Naive thymus-derived CD4-positive, alpha-beta T cell (primary cell): ENCODE results near the gene MRPS12. TPM values are rescaled to one million over a fixed set of nuclear protein-coding genes. Genes with fewer than 3 reads are reported as not detected.
A peak's percentile ranks its signal among the peaks of the same experiment; 100 is the strongest.
"Not testable (repeated sequence)": the region's sequence is repeated elsewhere in the genome, so short reads cannot be mapped to it uniquely, and the experiment has no call there.

Experiments
- ATAC-seq: fragments of 150-1000 bp; cut with Tn5 transposase; 2 replicates; pipeline ENCODE4 v1.10.0; 2021; ENCODE audit warnings: mild to moderate bottlenecking, moderate library complexity
- CTCF ChIA-PET: fragments of 350-600 bp; sonication (Branson Sonifier 250); formaldehyde crosslinking; loops from one replicate; lab custom pipeline; 2021; ENCODE audit warnings: antibody characterized with exemption; lab: Charles Lee
- POLR2A ChIA-PET: fragments of 350-600 bp; sonication (Branson Sonifier 250); formaldehyde crosslinking; loops from one replicate; lab custom pipeline; 2021; ENCODE audit warnings: antibody characterized with exemption, inconsistent platforms; lab: Charles Lee
- DNase-seq, 9 donors: peaks; one replicate each; pipeline versions ENCODE4 v3.0.0 to v3.0.0-alpha.2; 2020 to 2022; ENCODE audit warnings: mixed read lengths in 1 of 9
- H3K27ac ChIP-seq: one replicate; pipeline ENCODE4 v1.7.0; 2013; ENCODE audit warnings: mild to moderate bottlenecking, low read depth, low read length, moderate library complexity
- H3K27me3 ChIP-seq, 2 donors: one replicate each; pipeline ENCODE4 v1.7.0; 2013; ENCODE audit warnings: low read length in 2 of 2, mild to moderate bottlenecking in 2 of 2, moderate library complexity in 2 of 2; ENCODE audit not compliant: control insufficient read depth in 2 of 2, insufficient read depth in 2 of 2
- H3K36me3 ChIP-seq, 3 experiments: 1 replicate in 2 of 3; 2 replicates in 1 of 3; pipeline ENCODE4 v1.7.0; 2013; ENCODE audit warnings: low read length in 3 of 3, mild to moderate bottlenecking in 3 of 3, moderate library complexity in 1 of 3; ENCODE audit not compliant: insufficient read depth in 3 of 3, control insufficient read depth in 2 of 3
- H3K4me1 ChIP-seq, 2 donors: one replicate each; pipeline ENCODE4 v1.7.0; 2013; ENCODE audit warnings: low read length in 2 of 2, mild to moderate bottlenecking in 2 of 2, moderate library complexity in 1 of 2; ENCODE audit not compliant: control insufficient read depth in 2 of 2, insufficient read depth in 2 of 2
- H3K4me3 ChIP-seq: 2 replicates; pipeline ENCODE4 v1.7.0; 2013; ENCODE audit warnings: mild to moderate bottlenecking, low read length
- H3K9me3 ChIP-seq, 3 experiments: 1 replicate in 2 of 3; 2 replicates in 1 of 3; pipeline ENCODE4 v1.7.0; 2013; ENCODE audit warnings: low read length in 3 of 3; ENCODE audit not compliant: control insufficient read depth in 2 of 3
- H3K27ac Mint-ChIP-seq, 9 donors: one replicate each; pipeline ENCODE4 v1.8.0; 2020 to 2022; ENCODE audit warnings: mixed read lengths in 9 of 9, mild to moderate bottlenecking in 8 of 9, moderate library complexity in 5 of 9, inconsistent platforms in 2 of 9
- H3K27me3 Mint-ChIP-seq, 5 donors: one replicate each; pipeline ENCODE4 v1.8.0; 2021 to 2022; ENCODE audit warnings: mixed read lengths in 5 of 5, mild to moderate bottlenecking in 1 of 5
- H3K36me3 Mint-ChIP-seq, 5 donors: one replicate each; pipeline ENCODE4 v1.8.0; 2020 to 2022; ENCODE audit warnings: mixed read lengths in 5 of 5, mild to moderate bottlenecking in 3 of 5, inconsistent platforms in 1 of 5
- H3K4me1 Mint-ChIP-seq, 7 donors: one replicate each; pipeline ENCODE4 v1.8.0; 2020 to 2022; ENCODE audit warnings: mixed read lengths in 7 of 7, mild to moderate bottlenecking in 3 of 7, inconsistent platforms in 1 of 7
- H3K4me3 Mint-ChIP-seq, 10 donors: one replicate each; pipeline ENCODE4 v1.8.0; 2020 to 2022; ENCODE audit warnings: mild to moderate bottlenecking in 10 of 10, mixed read lengths in 10 of 10, moderate library complexity in 6 of 10, inconsistent platforms in 2 of 10
- H3K9me3 Mint-ChIP-seq, 11 donors: one replicate each; pipeline ENCODE4 v1.8.0; 2020 to 2022; ENCODE audit warnings: mixed read lengths in 11 of 11, mild to moderate bottlenecking in 4 of 11, inconsistent platforms in 1 of 11, moderate library complexity in 1 of 11
- intact Hi-C, 2 donors: fragments of 100-400 bp; cut with micrococcal nuclease; formaldehyde crosslinking; loops; one replicate each; pipeline ENCODE4 v1.15.1; 2023
- polyA plus RNA-seq, 2 donors: library from polyadenylated mRNA; unstranded; fragments of 300-500 nt; fragmentation: Illumina TruSeq; gene quantifications; one replicate each; pipeline ENCODE4 v1.2.3, GENCODE V29; 2021
- total RNA-seq, 6 experiments: library from RNA in 5 of 6; stranded (reverse) in 5 of 6; gene quantifications; 1 replicate in 5 of 6; 2 replicates in 1 of 6; pipeline ENCODE4 v1.2.3 and lab custom pipeline; 2021 to 2026

MRPS12 gene
- total and polyA plus RNA-seq, 7 experiments from 2014 or later, result 14.0 to 93.4 (median 23.3) TPM

DNA sequence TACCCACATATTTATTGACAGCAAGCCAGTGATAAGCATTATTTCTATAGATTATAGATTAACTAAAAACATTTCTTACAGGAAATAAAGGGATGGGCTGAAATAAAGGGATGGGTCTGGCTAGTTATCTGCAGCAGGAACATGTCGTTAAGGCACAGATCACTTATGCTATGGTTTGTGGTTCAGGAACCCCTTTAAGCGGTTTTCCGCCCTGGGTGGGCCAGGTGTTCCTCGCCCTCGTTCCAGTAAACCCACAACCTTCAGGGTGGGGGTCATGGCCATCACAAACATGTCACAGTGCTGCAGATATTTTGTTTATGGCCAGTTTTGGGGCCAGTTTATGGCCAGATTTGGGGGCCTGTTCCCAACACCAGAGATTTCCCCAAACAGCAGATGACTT lies 10.7 kb downstream of the MRPS12 start:
- CTCF ChIA-PET, result interaction anchor here (1.7 kb wide), 1 partner anchor 10 kb away, joined by 4 read pairs; no protein-coding TSS in a partner anchor

GRCh38 chr19:38941979-38942378 lies 11.2 kb downstream of the MRPS12 start:
- H3K4me3 Mint-ChIP-seq, result peak overlapping the region in 1 of 10 donors; percentile 19
- intact Hi-C loops, result no loop called here
- no peaks in the 10 kb centered on the region for H3K36me3 ChIP-seq

More for the DNA sequence above, 10.7 kb downstream of the MRPS12 start:
- peak overlapping the region in 1 of 9 donors; percentile 55 for H3K27ac Mint-ChIP-seq
- H3K36me3 Mint-ChIP-seq, H3K9me3 Mint-ChIP-seq, DNase-seq, ATAC-seq, H3K27ac ChIP-seq, POLR2A ChIA-PET, H3K4me1 ChIP-seq, H3K9me3 ChIP-seq, H3K36me3 ChIP-seq, H3K27me3 ChIP-seq, H3K4me3 ChIP-seq, intact Hi-C loops: not testable (repeated sequence)
- peaks cover 4 to 25% (median 5%) of the 10 kb centered on the region in 5 donors for H3K27me3 Mint-ChIP-seq
- H3K4me1 Mint-ChIP-seq, result peaks cover 0 to 21% (median 6%) of the 10 kb centered on the region in 7 donors
- peak overlapping the region in 2 of 10 donors; percentile 19 to 37 for H3K4me3 Mint-ChIP-seq

DNA sequence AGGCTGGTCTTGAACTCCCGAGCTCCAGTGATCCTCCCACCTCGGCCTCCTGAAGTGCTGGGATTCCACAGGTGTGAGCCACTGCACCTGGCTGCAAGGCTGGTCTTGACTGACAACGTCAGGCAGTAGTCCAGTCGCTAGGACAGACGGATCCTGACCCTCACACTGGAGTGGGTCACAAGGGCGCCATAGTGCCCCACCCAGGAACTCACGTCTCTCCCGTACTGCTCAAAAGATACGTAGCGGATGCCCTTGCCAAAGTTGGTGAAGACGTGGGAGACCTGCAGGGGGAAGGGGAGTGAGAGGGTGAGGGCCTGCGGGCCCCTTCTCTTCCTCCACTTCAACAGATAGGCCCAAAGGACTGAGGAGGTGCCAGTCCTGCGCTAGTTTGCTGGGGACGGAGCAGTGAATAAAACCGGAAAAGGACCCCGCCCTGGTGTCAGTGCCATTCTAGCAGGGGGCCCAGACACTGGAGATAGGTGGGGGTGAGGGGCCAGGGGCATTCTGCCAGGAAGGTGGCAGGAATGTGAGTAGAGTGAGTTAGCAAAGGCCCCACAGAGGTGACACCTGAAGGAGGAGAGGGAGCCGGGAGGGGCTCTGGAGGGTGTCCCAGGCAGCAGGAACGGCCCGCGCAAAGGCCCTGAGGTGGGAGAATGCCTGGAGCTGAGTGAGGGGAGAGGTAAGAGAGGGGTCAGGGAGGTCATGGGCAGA lies 11.9 kb downstream of the MRPS12 start:
- ChIA-PET CTCF (no interaction called here), POLR2A (no interaction called here)
- Histone ChIP-seq H3K36me3 (no peaks in the 10 kb centered on the region), H3K27me3 (no peaks in the 10 kb centered on the region), H3K4me3 (no peak overlapping the region), H3K27ac (no peak overlapping the region), H3K9me3 (no peaks in the 10 kb centered on the region), H3K4me1 (no peaks in the 10 kb centered on the region)
- H3K9me3 Mint-ChIP-seq, result peaks cover 0 to 2% (median 0%) of the 10 kb centered on the region in 11 donors
- peaks cover 4 to 25% (median 5%) of the 10 kb centered on the region in 5 donors for H3K27me3 Mint-ChIP-seq
- intact Hi-C loops, result no loop called here
- H3K27ac Mint-ChIP-seq, result no peak overlapping the region
- peaks cover 0 to 21% (median 6%) of the 10 kb centered on the region in 7 donors for H3K4me1 Mint-ChIP-seq
- no peak overlapping the region for H3K4me3 Mint-ChIP-seq
- DNase-seq (no peak), ATAC-seq (no peak)
- no peaks in the 10 kb centered on the region for H3K36me3 Mint-ChIP-seq

More at GRCh38 chr19:38941979-38942378, 11.2 kb downstream of the MRPS12 start:
- H3K9me3 ChIP-seq, result no peaks in the 10 kb centered on the region
- peaks cover 4 to 25% (median 5%) of the 10 kb centered on the region in 5 donors for H3K27me3 Mint-ChIP-seq
- H3K9me3 Mint-ChIP-seq, result peaks cover 0 to 2% (median 0%) of the 10 kb centered on the region in 11 donors
- no peaks in the 10 kb centered on the region for H3K4me1 ChIP-seq
- H3K4me1 Mint-ChIP-seq, result peaks cover 0 to 21% (median 6%) of the 10 kb centered on the region in 7 donors
- no peak overlapping the region for H3K4me3 ChIP-seq
- peak overlapping the region in 1 of 9 donors; percentile 55 for H3K27ac Mint-ChIP-seq
- ATAC-seq (no peak), DNase-seq (no peak)
- CTCF ChIA-PET, result no interaction called here
- H3K27me3 ChIP-seq, result no peaks in the 10 kb centered on the region
- H3K27ac ChIP-seq, result no peak overlapping the region
- H3K36me3 Mint-ChIP-seq, result no peaks in the 10 kb centered on the region
- POLR2A ChIA-PET, result no interaction called here

DNA sequence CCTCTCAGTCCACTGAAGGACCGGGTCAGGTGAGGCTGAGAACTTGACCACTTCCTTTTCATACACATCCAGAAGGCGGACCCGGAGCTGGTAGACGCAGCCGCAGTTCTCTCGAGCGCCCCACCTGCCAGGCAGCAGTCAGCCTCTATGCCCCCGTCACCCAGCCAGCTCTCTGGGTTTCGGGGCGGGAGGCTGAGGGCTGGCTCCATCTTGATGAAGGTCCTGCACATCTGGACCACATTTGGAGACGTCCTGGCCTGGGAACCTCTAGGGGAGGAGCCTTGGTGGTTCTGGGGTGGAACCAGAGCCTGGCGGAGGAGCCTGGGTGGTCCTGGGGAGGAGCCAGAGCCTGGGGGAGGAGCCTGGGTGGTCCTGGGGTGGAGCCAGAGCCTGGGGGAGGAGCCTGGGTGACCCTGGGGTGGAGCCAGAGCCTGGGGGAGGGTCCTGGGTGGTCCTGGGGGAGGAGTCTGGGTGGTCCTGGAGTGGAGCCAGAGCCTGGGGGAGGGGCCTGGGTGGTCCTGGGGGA lies 14.3 kb downstream of the MRPS12 start:
- DNase-seq, result no peak
- H3K27ac ChIP-seq, result no peak overlapping the region
- intact Hi-C loops, result no loop called here
- ChIA-PET CTCF (interaction anchor here (1.4 kb wide), 1 partner anchor 15 kb away, joined by 4 read pairs; the partner anchor contains the start of genes MRPS12 and SARS2), POLR2A (no interaction called here)
- Mint-ChIP-seq H3K9me3 (peaks cover 0 to 2% (median 0%) of the 10 kb centered on the region in 11 donors), H3K27ac (no peak overlapping the region), H3K4me1 (peaks cover 3 to 27% (median 11%) of the 10 kb centered on the region in 7 donors), H3K27me3 (peaks cover 4 to 26% (median 6%) of the 10 kb centered on the region in 5 donors), H3K36me3 (no peaks in the 10 kb centered on the region), H3K4me3 (no peak overlapping the region)
- H3K36me3 ChIP-seq, result no peaks in the 10 kb centered on the region
- no peaks in the 10 kb centered on the region for H3K9me3 ChIP-seq
- H3K4me3 ChIP-seq, result no peak overlapping the region
- ATAC-seq, result no peak
- no peaks in the 10 kb centered on the region for H3K27me3 ChIP-seq
- H3K4me1 ChIP-seq, result no peaks in the 10 kb centered on the region

DNA sequence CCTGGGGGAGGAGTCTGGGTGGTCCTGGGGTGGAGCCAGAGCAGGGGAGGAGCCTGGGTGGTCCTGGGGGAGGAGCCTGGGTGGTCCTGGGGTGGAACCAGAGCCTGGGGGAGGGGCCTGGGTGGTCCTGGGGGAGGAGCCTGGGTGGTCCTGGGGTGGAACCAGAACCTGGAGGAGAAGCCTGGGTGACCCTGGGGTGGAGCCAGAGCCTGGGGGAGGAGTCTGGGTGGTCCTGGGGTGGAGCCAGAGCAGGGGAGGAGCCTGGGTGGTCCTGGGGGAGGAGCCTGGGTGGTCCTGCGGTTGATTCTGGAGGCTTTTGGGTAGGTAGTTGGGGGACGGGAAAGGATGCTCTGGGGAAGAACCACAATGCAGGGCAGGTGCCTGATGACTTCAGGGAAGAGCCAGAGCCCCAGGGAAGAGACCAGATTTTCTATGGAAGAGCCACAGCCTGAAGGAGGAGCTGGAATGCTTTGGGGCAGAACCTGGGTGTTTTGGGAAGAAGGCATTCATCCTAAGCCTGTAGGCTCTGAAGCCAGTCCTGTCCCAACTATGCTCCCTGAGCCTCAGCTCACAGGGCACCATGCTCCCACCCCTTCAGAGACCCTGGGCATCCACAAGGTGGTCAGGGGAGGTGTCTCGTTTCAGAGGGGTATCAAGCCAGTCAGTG lies 15.0 kb downstream of the MRPS12 start:
- H3K36me3 ChIP-seq, result no peaks in the 10 kb centered on the region
- H3K4me3 ChIP-seq, result no peak overlapping the region
- no peak for ATAC-seq
- intact Hi-C loops, result no loop called here
- no peaks in the 10 kb centered on the region for H3K9me3 ChIP-seq
- H3K27ac Mint-ChIP-seq, result no peak overlapping the region
- DNase-seq, result no peak
- CTCF ChIA-PET, result no interaction called here
- peaks cover 0 to 4% of the 10 kb centered on the region in 2 donors for H3K4me1 ChIP-seq
- H3K4me1 Mint-ChIP-seq, result peaks cover 7 to 25% (median 15%) of the 10 kb centered on the region in 7 donors
- POLR2A ChIA-PET, result interaction anchor here (0.7 kb wide), 1 partner anchor 8 kb away, joined by 3 read pairs; no protein-coding TSS in a partner anchor
- no peak overlapping the region for H3K27ac ChIP-seq
- H3K36me3 Mint-ChIP-seq, result no peaks in the 10 kb centered on the region
- peaks cover 4 to 22% (median 6%) of the 10 kb centered on the region in 5 donors for H3K27me3 Mint-ChIP-seq
- H3K4me3 Mint-ChIP-seq, result no peak overlapping the region
- no peaks in the 10 kb centered on the region for H3K27me3 ChIP-seq
- H3K9me3 Mint-ChIP-seq, result peaks cover 0 to 2% (median 0%) of the 10 kb centered on the region in 11 donors

DNA sequence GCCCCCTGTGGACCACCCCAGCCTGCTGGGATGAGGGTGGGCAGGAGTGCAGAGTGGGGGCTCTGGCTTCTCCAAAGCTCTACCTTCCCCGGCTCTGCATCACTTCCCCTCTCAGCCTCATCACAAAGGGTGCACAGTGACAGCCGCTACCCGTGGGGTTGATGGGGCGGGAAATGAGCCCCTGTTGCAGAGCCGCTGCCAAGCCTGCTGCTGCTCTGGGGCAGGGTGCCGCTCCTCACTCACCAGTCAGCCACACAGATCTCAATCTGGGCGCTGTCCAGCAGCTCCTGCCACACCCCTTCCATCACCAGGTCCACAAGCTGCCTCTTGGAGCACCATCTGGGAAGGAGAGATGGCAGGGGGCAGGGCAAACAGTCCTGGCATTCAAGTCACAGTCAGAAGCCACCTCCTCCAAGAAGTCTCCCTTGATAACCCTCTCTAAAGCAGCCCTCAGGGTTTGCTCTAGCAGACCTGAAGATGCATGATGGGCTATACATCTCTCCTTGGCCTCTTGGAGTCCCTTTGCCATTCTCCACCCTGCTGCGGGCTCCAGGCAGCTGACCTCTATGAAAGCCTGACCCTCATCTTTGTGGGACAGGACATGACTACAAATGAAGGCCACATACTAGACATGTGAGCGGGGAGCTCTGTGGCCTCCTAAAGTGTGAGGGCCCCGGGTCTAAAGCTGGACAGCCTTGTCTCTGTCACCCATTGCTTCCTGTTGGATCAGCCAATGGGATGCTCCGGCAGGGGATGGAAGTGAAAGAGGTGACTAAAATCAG lies 15.7 kb downstream of the MRPS12 start:
- H3K27ac ChIP-seq, result no peak overlapping the region

More for the DNA sequence above, 15.7 kb downstream of the MRPS12 start:
- no peak overlapping the region for H3K27ac Mint-ChIP-seq
- no peaks in the 10 kb centered on the region for H3K36me3 Mint-ChIP-seq
- no peaks in the 10 kb centered on the region for H3K9me3 ChIP-seq
- peaks cover 0 to 18% (median 0%) of the 10 kb centered on the region in 5 donors for H3K27me3 Mint-ChIP-seq
- DNase-seq (no peak), ATAC-seq (no peak)
- ChIA-PET CTCF (no interaction called here), POLR2A (interaction anchor here (0.7 kb wide), 1 partner anchor 9 kb away, joined by 3 read pairs; no protein-coding TSS in a partner anchor)
- H3K4me3 ChIP-seq, result no peak overlapping the region
- peaks cover 4 to 18% (median 14%) of the 10 kb centered on the region in 7 donors for H3K4me1 Mint-ChIP-seq
- H3K4me3 Mint-ChIP-seq, result no peak overlapping the region
- H3K36me3 ChIP-seq, result no peaks in the 10 kb centered on the region
- H3K27me3 ChIP-seq, result no peaks in the 10 kb centered on the region
- peaks cover 0 to 4% of the 10 kb centered on the region in 2 donors for H3K4me1 ChIP-seq
- intact Hi-C loops, result no loop called here
- no peaks in the 10 kb centered on the region for H3K9me3 Mint-ChIP-seq
